H9 (cell line): ENCODE measurements around the gene DDI2. TPM values are rescaled to one million over a fixed set of nuclear protein-coding genes. Genes with fewer than 3 reads are reported as not detected.

ENCODE experiments used
- DNase-seq: peaks from one replicate; pipeline ENCODE4 v3.0.0-alpha.2; 2017
- H2AFZ ChIP-seq: one replicate; pipeline ENCODE4 v1.6.1; 2013; ENCODE audit warnings: mild to moderate bottlenecking, low read length, control low read depth, moderate library complexity
- H2AK5ac ChIP-seq: 2 replicates; pipeline ENCODE4 v1.6.1; 2013; ENCODE audit warnings: low read length, control low read depth, mixed read lengths; ENCODE audit not compliant: insufficient read length
- H2BK120ac ChIP-seq: one replicate; pipeline ENCODE4 v1.6.1; 2013; ENCODE audit warnings: low read depth, mild to moderate bottlenecking, low read length, control low read depth, inconsistent platforms; ENCODE audit not compliant: poor library complexity, severe bottlenecking
- H2BK12ac ChIP-seq: 2 replicates; pipeline ENCODE4 v1.6.1; 2013; ENCODE audit warnings: low read length, control low read depth, mixed read lengths, low read depth; ENCODE audit not compliant: insufficient read length
- H2BK15ac ChIP-seq: 2 replicates; pipeline ENCODE4 v1.6.1; 2013; ENCODE audit warnings: low read depth, low read length, control low read depth
- H2BK20ac ChIP-seq: one replicate; pipeline ENCODE4 v1.6.1; 2013; ENCODE audit warnings: low read depth, mild to moderate bottlenecking, low read length, control low read depth, inconsistent platforms; ENCODE audit not compliant: poor library complexity, severe bottlenecking
- H2BK5ac ChIP-seq: 2 replicates; pipeline ENCODE4 v1.6.1; 2013; ENCODE audit warnings: low read length, control low read depth, mixed read lengths; ENCODE audit not compliant: insufficient read length
- H3K14ac ChIP-seq: 2 replicates; pipeline ENCODE4 v1.6.1; 2013; ENCODE audit warnings: low read length, control low read depth; ENCODE audit not compliant: insufficient read depth
- H3K18ac ChIP-seq: 2 replicates; pipeline ENCODE4 v1.6.1; 2013; ENCODE audit warnings: low read depth, mild to moderate bottlenecking, mixed read lengths, low read length, control low read depth; ENCODE audit not compliant: insufficient read length
- H3K23ac ChIP-seq: 2 replicates; pipeline ENCODE4 v1.6.1; 2013; ENCODE audit warnings: low read length, control low read depth, mixed read lengths, low read depth; ENCODE audit not compliant: insufficient read length
- H3K23me2 ChIP-seq: 2 replicates; pipeline ENCODE4 v1.6.1; 2013; ENCODE audit warnings: low read depth, mild to moderate bottlenecking, mixed read lengths, low read length, control low read depth; ENCODE audit not compliant: insufficient read length, poor library complexity, severe bottlenecking
- H3K27ac ChIP-seq: 2 replicates; pipeline ENCODE4 v1.5.1; 2013; ENCODE audit warnings: low read length, control low read depth, mixed read lengths, low read depth; ENCODE audit not compliant: insufficient read length
- H3K27me3 ChIP-seq: 2 replicates; pipeline ENCODE4 v1.6.1; 2013; ENCODE audit warnings: low read length, control low read depth, inconsistent platforms; ENCODE audit not compliant: insufficient read depth
- H3K4ac ChIP-seq: 2 replicates; pipeline ENCODE4 v1.6.1; 2013; ENCODE audit warnings: low read depth, mild to moderate bottlenecking, control low read depth, inconsistent platforms, low read length, moderate library complexity
- H3K4me1 ChIP-seq: 2 replicates; pipeline ENCODE4 v1.6.1; 2013; ENCODE audit warnings: low read length, control low read depth, inconsistent platforms; ENCODE audit not compliant: insufficient read depth
- H3K4me2 ChIP-seq: 2 replicates; pipeline ENCODE4 v1.6.1; 2013; ENCODE audit warnings: low read length, control low read depth, mixed read lengths; ENCODE audit not compliant: insufficient read length, insufficient read depth
- H3K56ac ChIP-seq: 2 replicates; pipeline ENCODE4 v1.6.1; 2013; ENCODE audit warnings: low read depth, mild to moderate bottlenecking, mixed read lengths, low read length, control low read depth; ENCODE audit not compliant: insufficient read length
- H3K79me1 ChIP-seq: 2 replicates; pipeline ENCODE4 v1.6.1; 2013; ENCODE audit warnings: low read depth, mild to moderate bottlenecking, moderate library complexity, low read length, control low read depth, inconsistent platforms; ENCODE audit not compliant: insufficient read depth, poor library complexity, severe bottlenecking
- H3K79me2 ChIP-seq: 2 replicates; pipeline ENCODE4 v1.6.1; 2013; ENCODE audit warnings: low read length, control low read depth, inconsistent platforms; ENCODE audit not compliant: insufficient read depth
- H3K9ac ChIP-seq: 2 replicates; pipeline ENCODE4 v1.6.1; 2013; ENCODE audit warnings: low read length, control low read depth, mixed read lengths; ENCODE audit not compliant: insufficient read length; ENCODE audit errors: extremely low read depth
- H3K9me3 ChIP-seq: one replicate; pipeline ENCODE4 v1.6.1; 2013; ENCODE audit warnings: low read depth, low read length, inconsistent platforms; ENCODE audit not compliant: control insufficient read depth
- H3T11ph ChIP-seq: one replicate; pipeline ENCODE4 v1.6.1; 2013; ENCODE audit warnings: mild to moderate bottlenecking, low read length, control low read depth, inconsistent platforms
- H4K20me1 ChIP-seq: one replicate; pipeline ENCODE4 v1.6.1; 2013; ENCODE audit not compliant: control insufficient read depth, insufficient read length, insufficient read depth
- H4K5ac ChIP-seq: 2 replicates; pipeline ENCODE4 v1.6.1; 2013; ENCODE audit warnings: low read depth, mild to moderate bottlenecking, mixed read lengths, low read length, control low read depth; ENCODE audit not compliant: insufficient read length
- H4K8ac ChIP-seq: replicated peaks from 2 replicates; pipeline ENCODE4 v1.6.1; 2013; ENCODE audit warnings: low read length, control low read depth, mixed read lengths, low read depth; ENCODE audit not compliant: insufficient read length
- H4K91ac ChIP-seq: 2 replicates; pipeline ENCODE4 v1.6.1; 2013; ENCODE audit warnings: low read depth, mild to moderate bottlenecking, moderate library complexity, mixed read lengths, low read length, control low read depth; ENCODE audit not compliant: insufficient read length
- H3K27ac Mint-ChIP-seq, 3 experiments: 2 replicates in 2 of 3; 3 replicates in 1 of 3; pipeline ENCODE4 v1.8.0; 2020 to 2021; ENCODE audit warnings: mixed read lengths in 3 of 3, mild to moderate bottlenecking in 1 of 3, moderate library complexity in 1 of 3
- H3K27me3 Mint-ChIP-seq: 2 replicates; pipeline ENCODE4 v1.8.0; 2021; ENCODE audit warnings: low read depth, mild to moderate bottlenecking, moderate library complexity, mixed read lengths
- H3K36me3 Mint-ChIP-seq, 3 experiments: 2 replicates in 2 of 3; 3 replicates in 1 of 3; pipeline ENCODE4 v1.8.0; 2020 to 2021; ENCODE audit warnings: low read depth in 3 of 3, mixed read lengths in 3 of 3; ENCODE audit not compliant: insufficient read depth in 1 of 3
- H3K4me1 Mint-ChIP-seq, 2 experiments: 2 replicates each; pipeline ENCODE4 v1.8.0; 2020; ENCODE audit warnings: mixed read lengths in 2 of 2
- H3K4me3 Mint-ChIP-seq, 2 experiments: 2 replicates in 1 of 2; 3 replicates in 1 of 2; pipeline ENCODE4 v1.8.0; 2020 to 2021; ENCODE audit warnings: mild to moderate bottlenecking in 2 of 2, mixed read lengths in 2 of 2, moderate library complexity in 1 of 2
- H3K9me3 Mint-ChIP-seq, 2 experiments: 2 replicates in 1 of 2; 3 replicates in 1 of 2; pipeline ENCODE4 v1.8.0; 2020; ENCODE audit warnings: mild to moderate bottlenecking in 2 of 2, mixed read lengths in 2 of 2, moderate library complexity in 1 of 2
- CTCF ChIP-seq: fragments of 200-600 bp; sonication (generic); conservative IDR thresholded peaks from 3 replicates; pipeline ENCODE4 v1.8.0; 2021; ENCODE audit warnings: antibody characterized with exemption, mild to moderate bottlenecking
- whole genome bisulfite sequencing: extraction: QIAGEN DNeasy Blood & Tissue Kit; methylation state at CpG from one replicate; pipeline ENCODE4 v1.1.7; 2013; ENCODE audit warnings: missing lambda C conversion rate, low lambda C conversion rate, mixed read lengths; ENCODE audit not compliant: insufficient read length; ENCODE audit errors: extremely low coverage; 5-methylcytosine and 5-hydroxymethylcytosine counted together
- total RNA-seq: library from RNA; stranded (reverse); gene quantifications from 2 replicates; pipeline ENCODE4 v1.2.1, GENCODE V29; 2021

DDI2 gene
- total RNA-seq, 1 experiment from 2014 or later, result 45.0 TPM

DNA sequence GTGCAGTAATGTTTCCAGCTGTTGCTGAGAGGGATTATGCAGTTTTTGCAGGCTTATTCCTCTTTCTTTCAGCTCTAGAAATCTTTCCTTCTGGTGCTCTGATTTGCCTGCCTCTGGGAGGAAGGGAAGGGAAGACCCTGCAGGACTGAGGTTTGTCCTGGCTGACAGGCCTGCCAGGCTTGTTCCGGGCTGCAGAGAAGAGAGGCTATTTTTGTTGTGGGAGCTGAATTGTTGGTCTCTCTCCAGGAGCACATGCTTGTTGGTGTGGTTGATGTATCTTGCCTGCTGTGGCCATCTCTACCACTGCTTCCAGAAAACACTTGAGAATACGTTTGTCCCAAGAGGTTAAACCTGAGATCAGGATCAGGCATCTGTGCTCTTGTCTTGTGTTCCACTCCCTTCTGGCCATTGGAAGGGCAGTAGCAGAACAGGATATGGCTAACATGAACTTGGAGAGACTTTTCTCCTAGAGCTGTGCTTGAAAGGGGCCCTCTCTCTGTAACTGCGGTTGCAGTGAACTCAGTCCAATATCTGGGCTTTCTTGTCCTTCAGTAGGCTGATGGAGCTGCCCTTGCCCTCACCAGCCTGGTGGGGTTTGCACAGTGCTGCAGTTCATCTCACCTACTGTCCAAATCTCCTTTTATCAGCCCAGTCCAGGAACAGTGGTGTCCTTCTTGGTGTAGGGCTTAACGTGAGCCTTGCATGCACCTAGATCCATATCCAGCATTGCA lies 97.3 kb downstream of the DDI2 start:
- Histone ChIP-seq H3K4ac (no peak overlapping the region), H2AK5ac (no peak overlapping the region), H3T11ph (no peak overlapping the region), H2AFZ (no peak overlapping the region), H3K79me1 (peaks cover 3% of the 10 kb centered on the region), H4K91ac (no peak overlapping the region), H3K9me3 (no peaks in the 10 kb centered on the region), H3K79me2 (no peaks in the 10 kb centered on the region), H3K56ac (no peak overlapping the region), H3K9ac (no peak overlapping the region), H4K5ac (no peak overlapping the region), H3K27me3 (no peaks in the 10 kb centered on the region), H2BK20ac (no peak overlapping the region), H2BK15ac (no peak overlapping the region), H3K18ac (no peak overlapping the region), H3K27ac (no peak overlapping the region), H4K20me1 (no peaks in the 10 kb centered on the region), H2BK5ac (no peak overlapping the region), H3K23ac (no peak overlapping the region), H4K8ac (no peak overlapping the region), H2BK12ac (no peak overlapping the region), H2BK120ac (no peak overlapping the region), H3K23me2 (no peaks in the 10 kb centered on the region), H3K4me1 (no peaks in the 10 kb centered on the region), H3K14ac (no peak overlapping the region; the same call in 1 of the 2 replicates), H3K4me2 (no peak overlapping the region)
- Mint-ChIP-seq H3K27me3 (no peaks in the 10 kb centered on the region), H3K27ac (peak overlapping the region in 2 of 3 experiments; percentile 73 to 91; a peak in 5 of 7 replicates), H3K9me3 (no peaks in the 10 kb centered on the region), H3K36me3 (peaks cover 9 to 37% (median 31%) of the 10 kb centered on the region in 3 experiments), H3K4me3 (no peak overlapping the region), H3K4me1 (no peaks in the 10 kb centered on the region)
- TF ChIP-seq CTCF, result no peak
- DNase-seq, result no peak
- no CpG with 5 or more reads among the region's 4 CpGs for WGBS
